22Rv1 (cell line): ENCODE results near the gene ALPP.

Source experiments
- CTCF ChIP-seq: fragments of 450-650 bp; IDR thresholded peaks from 2 replicates; pipeline ENCODE4 v1.5.1; 2017; ENCODE audit warnings: mild to moderate bottlenecking
- ZFX ChIP-seq: fragments of 450-650 bp; IDR thresholded peaks from 2 replicates; pipeline ENCODE4 v1.6.1; 2017; ENCODE audit warnings: antibody characterized with exemption, borderline replicate concordance

- no peak for TF ChIP-seq CTCF
- TF ChIP-seq ZFX = no peak
Measured at GRCh38 chr2:232385660-232386489, 7.3 kb downstream of the ALPP start.
